ENCODE results near the gene AICDA.
A peak's percentile ranks its signal among the peaks of the same experiment; 100 is the strongest.
"Not testable (repeated sequence)": the region's sequence is repeated elsewhere in the genome, so short reads cannot be mapped to it uniquely, and the experiment has no call there.

Gene AICDA

GRCh38 chr12:8629486-8630033, 16.9 kb upstream of the AICDA start:
- intact Hi-C loops (cut with DNase I; ENCODE audit: low total_unique reads), result no loop called here
- DNase-seq, result no peak
- TF ChIP-seq CTCF (IDR thresholded peaks at IDR 0.05), result no peak
- no peaks in the 10 kb centered on the region for H3K9me3 ChIP-seq
- peak overlapping the region; percentile 39 to 45 for H3K27ac ChIP-seq
- no peak overlapping the region for H3K4me3 ChIP-seq
- H3K4me1 ChIP-seq, result peaks cover 0 to 22% (median 3%) of the 10 kb centered on the region in 4 donors
- H3K27me3 ChIP-seq, result no peaks in the 10 kb centered on the region
- H3K36me3 ChIP-seq, result no peaks in the 10 kb centered on the region

GRCh38 chr12:8628731-8629130, 16.1 kb upstream of the AICDA start:
- Histone ChIP-seq H3K27me3 (no peaks in the 10 kb centered on the region), H3K4me1 (peaks cover 0 to 22% (median 3%) of the 10 kb centered on the region in 4 donors), H3K27ac (peak overlapping the region; percentile 39 to 45), H3K9me3 (no peaks in the 10 kb centered on the region), H3K36me3 (no peaks in the 10 kb centered on the region), H3K4me3 (no peak overlapping the region)
- TF ChIP-seq CTCF (IDR thresholded peaks at IDR 0.05), result no peak
- DNase-seq, result no peak
- intact Hi-C loops (cut with DNase I; ENCODE audit: low total_unique reads), result no loop called here

GRCh38 chr12:8624750-8625149, 12.1 kb upstream of the AICDA start:
- H3K27ac ChIP-seq; H3K4me3 ChIP-seq; intact Hi-C loops (cut with DNase I; ENCODE audit: low total_unique reads); H3K9me3 ChIP-seq; H3K36me3 ChIP-seq; H3K27me3 ChIP-seq; DNase-seq: not testable (repeated sequence)
- peaks cover 0 to 15% (median 3%) of the 10 kb centered on the region in 4 donors for H3K4me1 ChIP-seq

- no peaks in the 10 kb centered on the region for H3K36me3 ChIP-seq
- intact Hi-C loops (cut with DNase I; ENCODE audit: low total_unique reads), result no loop called here
- H3K9me3 ChIP-seq, result no peaks in the 10 kb centered on the region
- H3K4me3 ChIP-seq, result no peak overlapping the region
- no peak for DNase-seq
- H3K4me1 ChIP-seq, result peaks cover 0 to 3% (median 0%) of the 10 kb centered on the region in 4 donors
- no peaks in the 10 kb centered on the region for H3K27me3 ChIP-seq
- H3K27ac ChIP-seq, result no peak overlapping the region
- no peak for TF ChIP-seq CTCF (IDR thresholded peaks at IDR 0.05)
Observed at GRCh38 chr12:8622646-8623045, 10.0 kb upstream of the AICDA start.

- DNase-seq, result no peak
- Histone ChIP-seq H3K27ac (no peak overlapping the region), H3K27me3 (no peaks in the 10 kb centered on the region), H3K36me3 (no peaks in the 10 kb centered on the region), H3K4me1 (peaks cover 0 to 3% (median 0%) of the 10 kb centered on the region in 4 donors), H3K4me3 (no peak overlapping the region), H3K9me3 (no peaks in the 10 kb centered on the region)
- intact Hi-C loops (cut with DNase I; ENCODE audit: low total_unique reads), result no loop called here
- no peak for TF ChIP-seq CTCF (IDR thresholded peaks at IDR 0.05)
Observed at GRCh38 chr12:8615206-8615605, 2.5 kb upstream of the AICDA start.

GRCh38 chr12:8613881-8614280, 1.2 kb upstream of the AICDA start:
- intact Hi-C loops (cut with DNase I; ENCODE audit: low total_unique reads); H3K4me3 ChIP-seq; H3K36me3 ChIP-seq; DNase-seq; H3K9me3 ChIP-seq; H3K27me3 ChIP-seq; H3K4me1 ChIP-seq; H3K27ac ChIP-seq: not testable (repeated sequence)

- TF ChIP-seq CTCF (IDR thresholded peaks at IDR 0.05), result peak; percentile 48 to 60
- no peak overlapping the region for H3K4me3 ChIP-seq
- H3K36me3 ChIP-seq, result no peaks in the 10 kb centered on the region
- intact Hi-C loops (cut with DNase I; ENCODE audit: low total_unique reads), result loop anchor here (5.0 kb wide), 1 partner anchor 67 kb away; the partner anchor contains the start of gene CLEC4E
- H3K27me3 ChIP-seq, result no peaks in the 10 kb centered on the region
- no peak overlapping the region for H3K27ac ChIP-seq
- no peaks in the 10 kb centered on the region for H3K9me3 ChIP-seq
- H3K4me1 ChIP-seq, result peaks cover 0 to 3% (median 0%) of the 10 kb centered on the region in 4 donors
- no peak for DNase-seq
Observed at GRCh38 chr12:8609061-8609570, 3.5 kb downstream of the AICDA start.
